Putamen (tissue), 1 donor: ENCODE measurements around the gene CLIP4.

ENCODE experiments used
- DNase-seq: peaks from one replicate; pipeline ENCODE4 v3.0.0-alpha.2; 2016; ENCODE audit warnings: low spot score

CLIP4 gene

GRCh38 chr2:29220506-29221270 is 105.5 kb downstream of the CLIP4 start:
- no peak for DNase-seq

- DNase-seq: no peak
Observed at GRCh38 chr2:29222381-29223179, 107.4 kb downstream of the CLIP4 start.

DNA sequence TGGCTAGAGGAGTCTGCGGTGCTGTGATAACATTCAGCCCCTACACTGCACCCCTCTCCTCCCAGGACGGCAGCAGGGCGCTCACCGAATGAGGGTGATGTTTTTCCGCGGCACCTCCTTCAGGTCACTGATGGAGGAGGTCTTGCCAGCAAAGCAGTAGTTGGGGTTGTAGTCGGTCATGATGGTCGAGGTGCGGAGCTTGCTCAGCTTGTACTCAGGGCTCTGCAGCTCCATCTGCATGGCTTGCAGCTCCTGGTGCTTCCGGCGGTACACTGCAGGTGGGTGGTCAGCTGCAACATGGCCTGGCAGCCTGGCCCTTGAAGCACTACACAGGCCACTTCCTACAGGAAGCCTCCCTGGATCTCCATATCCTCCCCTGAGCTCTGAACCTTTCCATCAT is 108.0 kb downstream of the CLIP4 start:
- no peak for DNase-seq

- peak; percentile 34 for DNase-seq
Observed at GRCh38 chr2:29223851-29224692, 108.9 kb downstream of the CLIP4 start.

- no peak for DNase-seq
Observed at GRCh38 chr2:29224693-29225551, 109.7 kb downstream of the CLIP4 start.

DNA sequence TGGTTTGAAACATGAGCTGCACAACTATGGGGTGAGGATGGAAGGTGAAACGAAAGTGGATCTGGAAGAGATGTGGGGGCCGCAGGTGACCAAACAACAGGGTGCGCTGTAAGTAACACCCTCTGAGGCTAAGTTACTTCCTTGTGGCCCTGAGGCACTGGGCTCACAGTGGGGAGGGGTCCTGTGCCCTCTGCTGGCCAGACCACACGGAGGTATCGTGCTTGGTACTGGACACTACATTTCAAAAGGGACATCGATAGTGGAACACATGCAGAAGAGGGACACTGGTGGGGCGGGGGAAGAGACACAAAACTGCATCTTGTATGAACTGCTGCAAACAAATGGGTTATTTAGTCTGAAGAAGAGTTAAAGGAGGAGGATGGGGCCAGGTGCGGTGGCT is 110.6 kb downstream of the CLIP4 start:
- DNase-seq: no peak

DNA sequence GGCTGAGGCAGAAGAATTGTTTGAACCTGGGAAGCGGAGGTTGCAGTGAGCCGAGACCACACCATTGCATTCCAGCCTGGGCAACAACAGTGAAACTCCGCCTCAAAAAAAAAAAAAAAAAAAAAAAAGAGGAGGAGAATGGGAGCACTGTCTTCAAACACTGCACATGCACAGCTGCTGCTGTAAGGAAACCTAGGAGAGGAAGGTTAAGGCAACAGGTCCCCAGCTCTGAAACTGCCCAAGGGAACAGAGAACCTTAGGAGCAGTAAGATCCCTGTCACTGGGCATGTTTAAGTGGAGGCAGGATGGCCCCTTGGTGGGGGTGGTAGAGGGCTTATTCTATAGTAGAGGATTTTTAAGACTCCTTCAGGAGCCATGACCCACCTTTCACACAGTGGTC is 111.2 kb downstream of the CLIP4 start:
- no peak for DNase-seq

GRCh38 chr2:29226808-29227207 is 111.6 kb downstream of the CLIP4 start:
- DNase-seq: no peak

GRCh38 chr2:29227935-29228675 is 112.9 kb downstream of the CLIP4 start:
- DNase-seq: no peak

DNA sequence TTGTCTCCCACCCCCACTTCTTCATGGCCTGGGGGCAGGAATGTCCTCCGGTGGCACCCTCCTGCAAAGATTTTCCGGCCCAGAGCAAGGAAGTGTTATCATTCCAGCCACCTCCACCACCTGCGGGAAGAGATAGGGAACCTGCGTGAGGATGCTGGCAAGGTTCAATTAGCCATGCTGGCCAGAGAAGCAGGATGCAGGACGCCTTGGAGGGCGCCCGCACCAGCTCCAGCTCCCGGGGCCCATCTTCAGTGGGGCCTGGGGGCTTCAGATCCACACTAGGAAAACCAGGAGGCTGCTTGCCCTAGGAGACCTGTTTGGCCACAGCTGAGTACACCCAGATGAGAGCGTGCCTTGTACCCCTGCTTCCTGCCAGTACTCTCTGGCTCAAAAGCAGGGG is 113.7 kb downstream of the CLIP4 start:
- DNase-seq: no peak

DNA sequence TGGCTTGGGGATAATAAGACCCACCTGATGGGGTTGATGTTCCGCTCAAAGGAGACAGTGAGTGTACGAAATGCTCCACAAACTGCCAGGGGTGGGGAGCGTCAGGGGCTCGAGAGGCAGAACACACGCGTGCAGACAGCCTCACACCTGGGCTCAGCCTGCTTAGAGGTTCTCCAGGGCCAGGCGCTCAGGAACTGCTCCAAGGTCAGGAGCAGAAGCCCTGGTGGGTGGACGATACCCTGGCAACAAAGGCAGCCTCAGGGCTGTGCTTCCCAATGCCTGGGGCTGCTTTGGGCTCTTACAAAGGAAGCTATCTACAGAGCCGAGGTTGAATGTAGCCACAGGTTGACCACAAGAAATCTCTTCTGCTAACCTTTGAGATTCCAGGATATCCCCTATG is 114.4 kb downstream of the CLIP4 start:
- DNase-seq: no peak

- DNase-seq: no peak
Observed at GRCh38 chr2:29232041-29232440, 116.8 kb downstream of the CLIP4 start.

- no peak for DNase-seq
Observed at GRCh38 chr2:29233428-29233827, 118.2 kb downstream of the CLIP4 start.

GRCh38 chr2:29235411-29235810 is 120.2 kb downstream of the CLIP4 start:
- no peak for DNase-seq

DNA sequence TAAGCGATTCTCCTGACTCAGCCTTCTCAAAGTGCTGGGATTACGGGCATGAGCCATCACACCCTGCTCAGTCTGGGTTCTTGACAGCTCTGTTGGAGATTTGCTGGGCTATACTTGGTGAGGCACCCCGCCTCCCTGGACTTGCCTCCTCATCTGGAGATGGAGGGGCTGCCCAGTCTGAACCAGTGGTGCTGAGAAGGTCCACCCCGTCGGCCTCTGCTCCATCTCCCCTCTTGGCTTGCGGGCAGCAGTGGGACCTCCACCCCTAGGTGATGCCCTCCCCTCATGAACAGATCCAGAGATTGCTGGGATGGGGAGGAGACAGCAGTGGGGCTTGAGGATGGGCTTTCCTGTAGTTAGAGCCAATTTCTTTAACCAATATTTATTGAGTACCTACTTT is 120.9 kb downstream of the CLIP4 start:
- DNase-seq: no peak

DNA sequence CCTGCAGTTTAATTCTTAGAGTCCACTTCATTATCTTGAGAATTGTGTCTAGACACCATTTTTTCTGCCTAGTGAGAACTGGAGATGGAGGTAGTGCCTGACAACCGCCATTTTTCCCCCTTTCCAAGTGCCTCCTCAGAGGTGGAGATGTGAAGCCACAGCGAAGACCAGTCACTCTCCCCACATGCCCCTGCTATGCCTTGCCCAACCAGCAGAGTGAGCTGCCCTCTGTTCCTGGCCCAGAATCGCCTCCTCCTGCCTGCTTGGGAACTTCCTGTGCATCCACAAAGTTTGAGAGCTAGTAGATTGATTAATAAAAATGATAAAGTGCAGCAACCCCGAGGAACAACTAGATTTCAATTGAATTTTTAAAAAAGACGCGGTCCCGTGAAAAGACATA is 123.3 kb downstream of the CLIP4 start:
- DNase-seq: no peak
